GM19455 (cell line): ENCODE measurements around the gene OR12D2.
"Not testable (repeated sequence)": the region's sequence is repeated elsewhere in the genome, so short reads cannot be mapped to it uniquely, and the experiment has no call there.

Experiments
- ATAC-seq: cut with Tn5 transposase; IDR thresholded peaks from one replicate; pipeline ENCODE4 v1.9.1; 2021; ENCODE audit not compliant: unreplicated experiment

OR12D2 gene

GRCh38 chr6:29395331-29395730 is at the start of gene OR12D2:
Gene OR12D2 (plus strand): TSS chr6:29395631. CDS start chr6:29396700, 1,069 bp downstream.
- ATAC-seq, result no peak

GRCh38 chr6:29349348-29349747 is 46.1 kb upstream of the OR12D2 start:
- ATAC-seq, result not testable (repeated sequence)

GRCh38 chr6:29354980-29355379 is 40.5 kb upstream of the OR12D2 start:
- ATAC-seq, result no peak

GRCh38 chr6:29355603-29356002 is 39.8 kb upstream of the OR12D2 start:
- no peak for ATAC-seq

- ATAC-seq, result no peak
Measured at GRCh38 chr6:29368765-29369164, 26.7 kb upstream of the OR12D2 start, which contains the start of gene OR5V1. Gene OR5V1 (minus strand): TSS chr6:29368865. CDS start chr6:29356195, 12,670 bp downstream.

GRCh38 chr6:29375191-29375590 is 20.2 kb upstream of the OR12D2 start, which contains the start of gene OR12D3:
Gene OR12D3 (minus strand): TSS chr6:29375291. CDS start chr6:29375287, 4 bp downstream.
- no peak for ATAC-seq

GRCh38 chr6:29376003-29376402 is 19.4 kb upstream of the OR12D2 start:
- no peak for ATAC-seq

GRCh38 chr6:29388533-29388932 is 6.9 kb upstream of the OR12D2 start:
- ATAC-seq, result no peak

- ATAC-seq, result no peak
Measured at GRCh38 chr6:29399525-29399924, 4.1 kb downstream of the OR12D2 start.

GRCh38 chr6:29403801-29404200 is 8.4 kb downstream of the OR12D2 start:
- no peak for ATAC-seq

GRCh38 chr6:29414588-29414987 is 19.2 kb downstream of the OR12D2 start, which contains the start of gene OR12D1:
Gene OR12D1 (plus strand): TSS chr6:29414928.
- ATAC-seq, result no peak

GRCh38 chr6:29419516-29419915 is 24.1 kb downstream of the OR12D2 start:
- ATAC-seq, result no peak

- no peak for ATAC-seq
Measured at GRCh38 chr6:29424168-29424567, 28.7 kb downstream of the OR12D2 start.

GRCh38 chr6:29424575-29424974 is 29.1 kb downstream of the OR12D2 start:
- ATAC-seq, result no peak

- no peak for ATAC-seq
Measured at GRCh38 chr6:29425075-29425474, 29.6 kb downstream of the OR12D2 start.

GRCh38 chr6:29426654-29427053 is 31.2 kb downstream of the OR12D2 start:
- ATAC-seq, result no peak

GRCh38 chr6:29436730-29437129 is 41.3 kb downstream of the OR12D2 start:
- ATAC-seq, result not testable (repeated sequence)

- no peak for ATAC-seq
Measured at GRCh38 chr6:29439006-29439405, 43.6 kb downstream of the OR12D2 start, which contains the start of gene OR10C1. Gene OR10C1 (plus strand): TSS chr6:29439306. CDS start chr6:29440016, 710 bp downstream.

GRCh38 chr6:29442719-29443118 is 47.3 kb downstream of the OR12D2 start:
- ATAC-seq, result no peak

- ATAC-seq, result not testable (repeated sequence)
Measured at GRCh38 chr6:29444031-29444430, 48.6 kb downstream of the OR12D2 start.
